ENCODE data around the gene GZF1. TPM values are rescaled to one million over a fixed set of nuclear protein-coding genes. Genes with fewer than 3 reads are reported as not detected.

Gene GZF1
- total and polyA plus RNA-seq, 4 donors: 1.6 to 11.0 (median 5.1) TPM

DNA sequence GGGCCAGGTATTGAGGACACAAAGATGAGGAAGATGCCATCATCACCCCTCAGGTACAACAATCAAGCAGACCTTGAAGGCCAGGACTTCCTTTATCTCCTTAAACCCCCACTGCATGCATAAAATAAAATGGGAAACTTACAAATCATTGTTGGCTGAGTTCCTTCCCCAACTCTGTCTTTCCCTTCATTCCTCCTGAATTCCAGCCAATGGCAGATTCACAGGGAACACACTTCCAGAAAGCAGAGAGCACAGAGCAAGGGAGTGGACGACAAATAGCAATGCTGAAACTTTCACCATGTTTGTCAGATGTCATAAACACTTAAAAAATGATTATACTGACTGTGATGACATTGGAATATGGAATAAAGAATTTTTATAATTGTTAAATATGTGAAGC, 48.7 kb upstream of the GZF1 start:
- DNase-seq (ENCODE audit: low spot score): no peak
- Histone ChIP-seq H3K9me3 (ENCODE audit: control insufficient read depth in 4 of 4, low read length in 3 of 4) (no peaks in the 10 kb centered on the region), H3K9ac (ENCODE audit: low read depth in 1 of 2, low read length in 2 of 2) (no peak overlapping the region), H3K27me3 (ENCODE audit: control insufficient read depth in 4 of 4, insufficient read depth in 4 of 4, low read length in 3 of 4) (peaks cover 0 to 4% (median 0%) of the 10 kb centered on the region in 4 donors), H3K4me3 (ENCODE audit: low read depth in 1 of 3, low read length in 3 of 3) (no peak overlapping the region), H3K27ac (ENCODE audit: low read depth in 1 of 2, low read length in 2 of 2) (no peak overlapping the region), H3K36me3 (ENCODE audit: control insufficient read depth in 4 of 4, insufficient read depth in 3 of 4, low read depth in 1 of 4, low read length in 3 of 4) (no peaks in the 10 kb centered on the region), H3K4me1 (ENCODE audit: control insufficient read depth in 4 of 4, insufficient read depth in 4 of 4, low read length in 3 of 4) (no peaks in the 10 kb centered on the region)
- 79% methylated on average over 1 of the region's 1 CpG for WGBS
- TF ChIP-seq REST (IDR thresholded peaks at IDR 0.05) (no peak), ZBTB33 (IDR thresholded peaks at IDR 0.05) (no peak), FOXA2 (IDR thresholded peaks at IDR 0.05) (no peak), MAX (IDR thresholded peaks at IDR 0.05) (no peak), HNF4A (conservative IDR thresholded peaks at IDR 0.05) (no peak), CTCF (IDR thresholded peaks at IDR 0.05; ENCODE audit: low read depth, low read length, missing input control) (no peak), RAD21 (IDR thresholded peaks at IDR 0.05) (no peak), FOXA1 (IDR thresholded peaks at IDR 0.05) (no peak), YY1 (IDR thresholded peaks at IDR 0.05) (no peak), JUND (IDR thresholded peaks at IDR 0.05) (no peak), RXRA (IDR thresholded peaks at IDR 0.05) (no peak), GABPA (IDR thresholded peaks at IDR 0.05 in 1 of 2, conservative IDR thresholded peaks at IDR 0.05 in 1 of 2) (no peak), SP1 (IDR thresholded peaks at IDR 0.05) (no peak), TAF1 (conservative IDR thresholded peaks at IDR 0.05) (no peak), EGR1 (IDR thresholded peaks at IDR 0.05; ENCODE audit: low read depth in 2 of 2) (no peak), NR2F2 (IDR thresholded peaks at IDR 0.05) (no peak)
- TF ChIP-seq, protein P1, sequence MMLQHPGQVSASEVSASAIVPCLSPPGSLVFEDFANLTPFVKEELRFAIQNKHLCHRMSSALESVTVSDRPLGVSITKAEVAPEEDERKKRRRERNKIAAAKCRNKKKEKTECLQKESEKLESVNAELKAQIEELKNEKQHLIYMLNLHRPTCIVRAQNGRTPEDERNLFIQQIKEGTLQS (IDR thresholded peaks at IDR 0.05): no peak

GRCh38 chr20:23314699-23315098, 47.3 kb upstream of the GZF1 start:
- H3K27ac ChIP-seq (ENCODE audit: low read depth in 1 of 2, low read length in 2 of 2): no peak overlapping the region
- TF ChIP-seq FOXA2 (IDR thresholded peaks at IDR 0.05) (no peak), FOXA1 (IDR thresholded peaks at IDR 0.05) (no peak), RAD21 (IDR thresholded peaks at IDR 0.05) (no peak), MAX (IDR thresholded peaks at IDR 0.05) (no peak), ZBTB33 (IDR thresholded peaks at IDR 0.05) (no peak), CTCF (IDR thresholded peaks at IDR 0.05; ENCODE audit: low read depth, low read length, missing input control) (no peak)

More at GRCh38 chr20:23314699-23315098, 47.3 kb upstream of the GZF1 start:
- Histone ChIP-seq H3K9me3 (ENCODE audit: control insufficient read depth in 4 of 4, low read length in 3 of 4) (no peaks in the 10 kb centered on the region), H3K4me1 (ENCODE audit: control insufficient read depth in 4 of 4, insufficient read depth in 4 of 4, low read length in 3 of 4) (no peaks in the 10 kb centered on the region), H3K27me3 (ENCODE audit: control insufficient read depth in 4 of 4, insufficient read depth in 4 of 4, low read length in 3 of 4) (peaks cover 0 to 4% (median 0%) of the 10 kb centered on the region in 4 donors), H3K4me3 (ENCODE audit: low read depth in 1 of 3, low read length in 3 of 3) (no peak overlapping the region), H3K36me3 (ENCODE audit: control insufficient read depth in 4 of 4, insufficient read depth in 3 of 4, low read depth in 1 of 4, low read length in 3 of 4) (no peaks in the 10 kb centered on the region), H3K9ac (ENCODE audit: low read depth in 1 of 2, low read length in 2 of 2) (no peak overlapping the region)
- 90% methylated on average over 5 of the region's 5 CpGs for WGBS
- no peak for DNase-seq (ENCODE audit: low spot score)

Data from liver (tissue), 9 donors.